ENCODE data around the gene MAP3K20. TPM values are rescaled to one million over a fixed set of nuclear protein-coding genes. Genes with fewer than 3 reads are reported as not detected.

MAP3K20 gene
- total and polyA plus RNA-seq, 2 of the 8 experiments (the other 6 are each of a cell fraction or from before 2014, with no cell fraction given) = 3.1 to 11.1 TPM

DNA sequence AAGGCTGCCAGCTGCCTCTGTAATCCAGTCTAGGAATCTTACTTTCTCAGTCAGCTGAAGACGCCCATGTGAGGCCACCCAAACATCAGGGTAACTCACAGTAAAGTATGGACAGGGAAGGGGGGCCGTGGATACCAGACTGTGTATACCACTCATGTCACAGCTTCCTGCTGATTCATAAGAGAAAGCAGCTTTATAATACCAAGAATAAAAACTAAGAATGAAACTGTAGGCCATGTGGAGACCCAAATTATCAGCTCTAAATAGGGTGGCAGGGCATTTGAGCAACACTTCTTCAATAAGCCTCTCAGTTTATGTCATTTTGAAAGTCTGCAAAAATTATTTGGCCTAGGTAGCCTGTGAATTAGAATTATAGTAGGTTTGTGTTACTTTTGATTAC lies 164.0 kb downstream of the MAP3K20 start:
- no peak overlapping the region for H3K4me2 ChIP-seq (ENCODE audit: insufficient read depth in 1 of 2, low read depth in 2 of 2, low read length in 2 of 2)
- no peak overlapping the region for H3K4ac ChIP-seq (replicated peaks; ENCODE audit: insufficient read length, low read depth, low read length)
- H3K36me3 ChIP-seq (ENCODE audit: control insufficient read depth in 2 of 4, insufficient read depth in 4 of 4, low read length in 3 of 4) = 0 out of 8 replicates have a peak, but pooled peaks cover 0 to 6% (median 0%) of the 10 kb centered on the region in 4 experiments
- no peak overlapping the region for H3K18ac ChIP-seq (ENCODE audit: extremely low read depth, low read length)
- no peak overlapping the region for H3K27ac ChIP-seq (ENCODE audit: low read depth, low read length)
- ChIA-PET POLR2A (ENCODE audit: partially characterized antibody) (no interaction called here), CTCF (ENCODE audit: partially characterized antibody) (interaction anchor here (0.6 to 1.7 kb wide), 2 partner anchors 23 to 30 kb away, joined by 3 read pairs; no protein-coding TSS in a partner anchor)
- WGBS, 2 experiments (ENCODE audit: extremely low coverage in 1 of 2, insufficient coverage in 1 of 2, insufficient read length in 1 of 2, insufficient replicate concordance in 2 of 2, low coverage in 1 of 2, low lambda C conversion rate in 2 of 2, missing lambda C conversion rate in 1 of 2) = 83% methylated on average over 2 of the region's 2 CpGs; no CpG with 5 or more reads in 1 of the 2 experiments
- H2BK120ac ChIP-seq (replicated peaks; ENCODE audit: low read depth, low read length) = no peak overlapping the region
- H3K79me2 ChIP-seq (ENCODE audit: control insufficient read depth in 1 of 2, insufficient read depth in 2 of 2, low read length in 2 of 2) = no peaks in the 10 kb centered on the region
- no peak overlapping the region for H3K4me3 ChIP-seq (ENCODE audit: extremely low read depth in 1 of 4, insufficient read depth in 2 of 4, low read depth in 3 of 4, low read length in 4 of 4)
- no peak overlapping the region for H2BK5ac ChIP-seq (ENCODE audit: low read depth, low read length)
- DNase-seq (ENCODE audit: low read depth in 1 of 2, low spot score in 2 of 2) (no peak), FAIRE-seq (no peak)
- H4K5ac ChIP-seq (ENCODE audit: insufficient read length, low read depth, low read length) = no peak overlapping the region
- H3K23me2 ChIP-seq (ENCODE audit: low read depth, low read length) = no peaks in the 10 kb centered on the region
- no peaks in the 10 kb centered on the region for H3K27me3 ChIP-seq (replicated peaks in 1 of 4; ENCODE audit: control insufficient read depth in 3 of 4, extremely low read depth in 1 of 4, insufficient read depth in 3 of 4, low read length in 3 of 4)
- H4K8ac ChIP-seq (ENCODE audit: extremely low read depth, insufficient read depth, low read length) = no peak overlapping the region
- no peak overlapping the region for H3K23ac ChIP-seq (ENCODE audit: insufficient read length)
- no peaks in the 10 kb centered on the region for H4K20me1 ChIP-seq (replicated peaks in 1 of 2; ENCODE audit: control insufficient read depth in 1 of 2, insufficient read depth in 2 of 2, low read length in 2 of 2)
- H2AK5ac ChIP-seq (ENCODE audit: low read depth, low read length) = no peak overlapping the region
- no peak overlapping the region for H2AFZ ChIP-seq (ENCODE audit: low read length)
- H3K4me1 ChIP-seq (replicated peaks in 1 of 4; ENCODE audit: control insufficient read depth in 3 of 4, insufficient read depth in 4 of 4, low read length in 3 of 4) = peaks cover 2 to 12% (median 4%) of the 10 kb centered on the region in 4 experiments; a peak in 5 of 7 replicates
- H3K79me1 ChIP-seq (ENCODE audit: low read depth, low read length) = no peaks in the 10 kb centered on the region
- no peak overlapping the region for H3K56ac ChIP-seq (replicated peaks; ENCODE audit: insufficient read length, low read depth, low read length)
- no peak overlapping the region for H2BK20ac ChIP-seq (ENCODE audit: low read length)
- H3K9ac ChIP-seq (replicated peaks in 1 of 4; ENCODE audit: extremely low read depth in 1 of 4, low read depth in 3 of 4, low read length in 3 of 4) = no peak overlapping the region
- H2BK15ac ChIP-seq (ENCODE audit: low read length) = no peak overlapping the region
- peaks cover 2 to 6% of the 10 kb centered on the region in 2 experiments; a peak in 1 of 4 replicates for H3K9me3 ChIP-seq (ENCODE audit: insufficient read depth in 2 of 2, low read depth in 1 of 2, low read length in 1 of 2)
- H4K91ac ChIP-seq (replicated peaks; ENCODE audit: insufficient read length, low read length) = no peak overlapping the region
- no peak overlapping the region for H2BK12ac ChIP-seq (ENCODE audit: low read depth, low read length)
- H3K14ac ChIP-seq (ENCODE audit: insufficient read length) = no peak overlapping the region
- no peak for TF ChIP-seq BACH1 (IDR thresholded peaks at IDR 0.05; ENCODE audit: low read length)
- TF ChIP-seq CTBP2 (IDR thresholded peaks at IDR 0.05; ENCODE audit: borderline replicate concordance, insufficient read depth, insufficient read length, low read length) = no peak
- no peak for TF ChIP-seq RXRA (IDR thresholded peaks at IDR 0.05; ENCODE audit: insufficient read depth, low read depth, low read length)
- TF ChIP-seq HDAC6 (IDR thresholded peaks at IDR 0.05; ENCODE audit: low read depth, low read length) = no peak
- TF ChIP-seq KDM5A (IDR thresholded peaks at IDR 0.05; ENCODE audit: low read length) = no peak
- no peak for TF ChIP-seq RBBP5 (IDR thresholded peaks at IDR 0.05; ENCODE audit: borderline replicate concordance, low read depth, low read length)
- TF ChIP-seq, protein P1, sequence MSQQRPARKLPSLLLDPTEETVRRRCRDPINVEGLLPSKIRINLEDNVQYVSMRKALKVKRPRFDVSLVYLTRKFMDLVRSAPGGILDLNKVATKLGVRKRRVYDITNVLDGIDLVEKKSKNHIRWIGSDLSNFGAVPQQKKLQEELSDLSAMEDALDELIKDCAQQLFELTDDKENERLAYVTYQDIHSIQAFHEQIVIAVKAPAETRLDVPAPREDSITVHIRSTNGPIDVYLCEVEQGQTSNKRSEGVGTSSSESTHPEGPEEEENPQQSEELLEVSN (IDR thresholded peaks at IDR 0.05) = no peak
- no peak for TF ChIP-seq EGR1 (IDR thresholded peaks at IDR 0.05; ENCODE audit: borderline replicate concordance, low read depth, low read length)
- no peak for TF ChIP-seq SAP30 (IDR thresholded peaks at IDR 0.05; ENCODE audit: insufficient read depth, insufficient replicate concordance, low read length)
- TF ChIP-seq CHD2 (IDR thresholded peaks at IDR 0.05; ENCODE audit: low read length) = no peak
- TF ChIP-seq BCL11A (IDR thresholded peaks at IDR 0.05; ENCODE audit: low read depth in 2 of 2, low read length in 2 of 2) = no peak
- TF ChIP-seq GTF2F1 (IDR thresholded peaks at IDR 0.05; ENCODE audit: borderline replicate concordance, low read depth, low read length) = no peak
- no peak for TF ChIP-seq RAD21 (IDR thresholded peaks at IDR 0.05 in 1 of 2, conservative IDR thresholded peaks at IDR 0.05 in 1 of 2; ENCODE audit: low read depth in 2 of 2, low read length in 2 of 2)

All from H1 (cell line).